SU-DHL-6 (cell line): Measurements from ENCODE around the gene BCAS1.

Experiments used
- CTCF ChIP-seq: fragments of 200-600 bp; sonication (generic); IDR thresholded peaks from one replicate; pipeline ENCODE4 v1.5.1; 2017; ENCODE audit warnings: antibody characterized with exemption, mild to moderate bottlenecking, low read length, moderate library complexity; ENCODE audit not compliant: insufficient read depth, poor library complexity, severe bottlenecking
- EZH2phosphoT487 ChIP-seq: fragments of 200-600 bp; sonication (generic), shearing (Covaris generic); conservative IDR thresholded peaks from 2 replicates; pipeline ENCODE4 v1.6.1; 2018; ENCODE audit warnings: mild to moderate bottlenecking, antibody characterized with exemption, low read length, moderate library complexity, mixed read lengths

GRCh38 chr20:54051068-54051467, 19.3 kb downstream of the BCAS1 start:
- no peak for TF ChIP-seq CTCF
- TF ChIP-seq EZH2phosphoT487, result no peak
